Ishikawa (cell line): ENCODE results near the gene DVL2.

ENCODE experiments used
- CEBPB ChIP-seq: IDR thresholded peaks from 2 replicates; pipeline ENCODE4 v1.6.1; 2012
- CREB1 ChIP-seq: IDR thresholded peaks from 2 replicates; pipeline ENCODE4 v1.6.1; 2012; ENCODE audit warnings: low read depth
- EGR1 ChIP-seq: IDR thresholded peaks from 2 replicates; pipeline ENCODE4 v1.6.1; 2012
- EP300 ChIP-seq: IDR thresholded peaks from 2 replicates; pipeline ENCODE4 v1.6.1; 2012; ENCODE audit warnings: borderline replicate concordance
- FOXM1 ChIP-seq: IDR thresholded peaks from 2 replicates; pipeline ENCODE4 v1.6.1; 2012; ENCODE audit warnings: low read depth, borderline replicate concordance
- NFIC ChIP-seq: IDR thresholded peaks from 2 replicates; pipeline ENCODE4 v1.6.1; 2012
- RAD21 ChIP-seq: IDR thresholded peaks from 2 replicates; pipeline ENCODE4 v1.6.1; 2012; ENCODE audit warnings: low read depth
- TAF1 ChIP-seq: IDR thresholded peaks from 2 replicates; pipeline ENCODE4 v1.6.1; 2012; ENCODE audit warnings: low read depth, mild to moderate bottlenecking
- YY1 ChIP-seq: IDR thresholded peaks from 2 replicates; pipeline ENCODE4 v1.6.1; 2012; ENCODE audit warnings: low read depth
- ZBTB7A ChIP-seq: IDR thresholded peaks from 2 replicates; pipeline ENCODE4 v1.6.1; 2012; ENCODE audit warnings: low read depth
- TF ChIP-seq, protein P1 (sequence below): IDR thresholded peaks from 2 replicates; pipeline ENCODE4 v1.6.1; 2012; ENCODE audit warnings: low read depth, mild to moderate bottlenecking
- TF ChIP-seq, protein P2 (sequence below): IDR thresholded peaks from 2 replicates; pipeline ENCODE4 v1.6.1; 2012

DNA sequence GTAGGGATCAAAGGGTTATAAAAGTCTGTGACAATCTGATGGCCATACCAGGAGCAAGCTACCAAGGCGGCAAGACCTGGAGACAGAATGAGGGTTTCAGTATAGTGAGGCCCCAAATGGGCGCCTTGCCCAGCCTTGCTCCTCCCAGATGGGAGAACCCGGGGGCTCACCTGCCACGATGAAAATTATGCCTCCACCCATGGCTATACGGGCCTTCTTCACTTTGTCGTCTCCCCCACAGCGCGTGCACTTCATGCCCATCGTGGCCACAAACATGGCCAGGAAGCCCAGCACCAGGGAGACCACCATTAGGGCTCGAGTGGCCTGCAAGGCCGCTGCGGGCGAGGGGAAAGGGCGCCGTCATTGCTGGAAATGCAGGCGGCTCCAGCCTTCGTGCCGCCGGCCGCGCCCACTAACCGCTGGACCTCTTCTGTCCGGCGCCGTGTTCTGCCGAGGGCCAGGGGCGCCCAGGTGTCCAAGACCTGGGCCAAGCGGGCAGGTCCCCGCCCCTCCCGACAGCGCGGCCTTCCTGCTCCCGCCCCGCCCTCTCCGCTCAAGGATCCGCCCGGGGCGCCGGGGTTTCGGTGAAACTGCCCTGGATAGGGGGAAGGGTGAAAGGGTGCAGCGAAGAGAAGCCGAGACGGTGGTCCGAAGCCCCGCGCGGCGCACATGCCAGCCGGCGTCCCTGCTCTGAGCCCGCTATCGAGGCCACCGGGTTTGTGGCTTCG, 26.5 kb upstream of the DVL2 start:
- TF ChIP-seq FOXM1: no peak
- TF ChIP-seq EP300: no peak
- TF ChIP-seq NFIC: no peak
- TF ChIP-seq, protein P1, sequence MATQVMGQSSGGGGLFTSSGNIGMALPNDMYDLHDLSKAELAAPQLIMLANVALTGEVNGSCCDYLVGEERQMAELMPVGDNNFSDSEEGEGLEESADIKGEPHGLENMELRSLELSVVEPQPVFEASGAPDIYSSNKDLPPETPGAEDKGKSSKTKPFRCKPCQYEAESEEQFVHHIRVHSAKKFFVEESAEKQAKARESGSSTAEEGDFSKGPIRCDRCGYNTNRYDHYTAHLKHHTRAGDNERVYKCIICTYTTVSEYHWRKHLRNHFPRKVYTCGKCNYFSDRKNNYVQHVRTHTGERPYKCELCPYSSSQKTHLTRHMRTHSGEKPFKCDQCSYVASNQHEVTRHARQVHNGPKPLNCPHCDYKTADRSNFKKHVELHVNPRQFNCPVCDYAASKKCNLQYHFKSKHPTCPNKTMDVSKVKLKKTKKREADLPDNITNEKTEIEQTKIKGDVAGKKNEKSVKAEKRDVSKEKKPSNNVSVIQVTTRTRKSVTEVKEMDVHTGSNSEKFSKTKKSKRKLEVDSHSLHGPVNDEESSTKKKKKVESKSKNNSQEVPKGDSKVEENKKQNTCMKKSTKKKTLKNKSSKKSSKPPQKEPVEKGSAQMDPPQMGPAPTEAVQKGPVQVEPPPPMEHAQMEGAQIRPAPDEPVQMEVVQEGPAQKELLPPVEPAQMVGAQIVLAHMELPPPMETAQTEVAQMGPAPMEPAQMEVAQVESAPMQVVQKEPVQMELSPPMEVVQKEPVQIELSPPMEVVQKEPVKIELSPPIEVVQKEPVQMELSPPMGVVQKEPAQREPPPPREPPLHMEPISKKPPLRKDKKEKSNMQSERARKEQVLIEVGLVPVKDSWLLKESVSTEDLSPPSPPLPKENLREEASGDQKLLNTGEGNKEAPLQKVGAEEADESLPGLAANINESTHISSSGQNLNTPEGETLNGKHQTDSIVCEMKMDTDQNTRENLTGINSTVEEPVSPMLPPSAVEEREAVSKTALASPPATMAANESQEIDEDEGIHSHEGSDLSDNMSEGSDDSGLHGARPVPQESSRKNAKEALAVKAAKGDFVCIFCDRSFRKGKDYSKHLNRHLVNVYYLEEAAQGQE: no peak
- TF ChIP-seq TAF1: peak; percentile 46
- TF ChIP-seq CEBPB: no peak
- TF ChIP-seq CREB1: no peak
- TF ChIP-seq RAD21: no peak
- TF ChIP-seq, protein P2, sequence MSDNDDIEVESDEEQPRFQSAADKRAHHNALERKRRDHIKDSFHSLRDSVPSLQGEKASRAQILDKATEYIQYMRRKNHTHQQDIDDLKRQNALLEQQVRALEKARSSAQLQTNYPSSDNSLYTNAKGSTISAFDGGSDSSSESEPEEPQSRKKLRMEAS: 0 out of 2 replicates have a peak, but pooled peaks have one; percentile 39
- peak; percentile 56; the same call in 1 of the 2 replicates for TF ChIP-seq ZBTB7A
- no peak for TF ChIP-seq EGR1
- TF ChIP-seq YY1: no peak
